CD4-positive, alpha-beta T cell treated with Interleukin-2 at 100 ng/mL for 4 hours (primary cell): ENCODE results near the gene ADCY1.

Experiments used
- DNase-seq: peaks from one replicate; pipeline ENCODE4 v3.0.0-alpha.2; 2020; ENCODE audit warnings: low spot score

The ADCY1 gene

GRCh38 chr7:45652630-45653029 is 78.5 kb downstream of the ADCY1 start:
- no peak for DNase-seq

- no peak for DNase-seq
These were observed 79.2 kb downstream of the ADCY1 start for GRCh38 chr7:45653209-45653907.

GRCh38 chr7:45654341-45654740 is 80.2 kb downstream of the ADCY1 start:
- DNase-seq = no peak

GRCh38 chr7:45655539-45655938 is 81.4 kb downstream of the ADCY1 start:
- DNase-seq = no peak

GRCh38 chr7:45656431-45656830 is 82.3 kb downstream of the ADCY1 start:
- DNase-seq = no peak

GRCh38 chr7:45657136-45657889 is 83.1 kb downstream of the ADCY1 start:
- DNase-seq = no peak

- no peak for DNase-seq
These were observed 83.9 kb downstream of the ADCY1 start for GRCh38 chr7:45657890-45658715.

- no peak for DNase-seq
These were observed 84.7 kb downstream of the ADCY1 start for GRCh38 chr7:45658716-45659495.

- no peak for DNase-seq
These were observed 85.5 kb downstream of the ADCY1 start for GRCh38 chr7:45659496-45660139.

- no peak for DNase-seq
These were observed 86.2 kb downstream of the ADCY1 start for GRCh38 chr7:45660201-45660900.

- DNase-seq = no peak
These were observed 86.7 kb downstream of the ADCY1 start for GRCh38 chr7:45660901-45661211.

- no peak for DNase-seq
These were observed 87.3 kb downstream of the ADCY1 start for GRCh38 chr7:45661302-45661995.

GRCh38 chr7:45662018-45662417 is 87.8 kb downstream of the ADCY1 start:
- DNase-seq = no peak

GRCh38 chr7:45662540-45663166 is 88.5 kb downstream of the ADCY1 start:
- DNase-seq = no peak

- no peak for DNase-seq
These were observed 89.2 kb downstream of the ADCY1 start for GRCh38 chr7:45663167-45663921.

- no peak for DNase-seq
These were observed 89.9 kb downstream of the ADCY1 start for GRCh38 chr7:45663965-45664633.

- no peak for DNase-seq
These were observed 91.0 kb downstream of the ADCY1 start for GRCh38 chr7:45665172-45665571.

GRCh38 chr7:45670227-45670626 is 96.1 kb downstream of the ADCY1 start:
- no peak for DNase-seq

GRCh38 chr7:45670717-45671116 is 96.5 kb downstream of the ADCY1 start:
- DNase-seq = no peak
